Hematopoietic multipotent progenitor cell treated with erythropoietin and hydrocortisone succinate and interleukin-3 and kit ligand, for 4 days (in vitro differentiated cells): Measurements from ENCODE around the gene LMBR1L.

Experiments used
- DNase-seq: peaks from one replicate; pipeline ENCODE4 v3.0.0-alpha.2; 2015

Gene LMBR1L

DNA sequence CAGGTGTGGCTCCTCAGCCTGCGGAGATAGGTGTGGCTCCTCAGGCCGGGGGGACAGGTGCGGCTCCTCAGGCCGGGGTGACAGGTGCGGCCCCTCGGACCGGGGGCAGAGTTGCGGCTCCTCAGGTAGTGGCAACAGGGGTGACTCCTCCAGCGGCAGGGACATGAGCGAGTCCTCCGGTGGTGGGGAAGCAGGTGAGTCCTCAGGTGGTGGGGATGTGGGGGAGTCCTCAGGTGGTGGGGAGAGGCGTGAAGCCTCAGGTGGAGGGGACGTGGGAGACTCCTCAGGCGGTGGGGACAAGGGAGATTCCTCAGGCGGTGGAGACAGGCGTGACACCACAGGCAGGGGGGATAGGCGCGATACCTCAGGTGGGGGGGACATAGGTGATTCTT lies 59.3 kb downstream of the LMBR1L start:
- no peak for DNase-seq

DNA sequence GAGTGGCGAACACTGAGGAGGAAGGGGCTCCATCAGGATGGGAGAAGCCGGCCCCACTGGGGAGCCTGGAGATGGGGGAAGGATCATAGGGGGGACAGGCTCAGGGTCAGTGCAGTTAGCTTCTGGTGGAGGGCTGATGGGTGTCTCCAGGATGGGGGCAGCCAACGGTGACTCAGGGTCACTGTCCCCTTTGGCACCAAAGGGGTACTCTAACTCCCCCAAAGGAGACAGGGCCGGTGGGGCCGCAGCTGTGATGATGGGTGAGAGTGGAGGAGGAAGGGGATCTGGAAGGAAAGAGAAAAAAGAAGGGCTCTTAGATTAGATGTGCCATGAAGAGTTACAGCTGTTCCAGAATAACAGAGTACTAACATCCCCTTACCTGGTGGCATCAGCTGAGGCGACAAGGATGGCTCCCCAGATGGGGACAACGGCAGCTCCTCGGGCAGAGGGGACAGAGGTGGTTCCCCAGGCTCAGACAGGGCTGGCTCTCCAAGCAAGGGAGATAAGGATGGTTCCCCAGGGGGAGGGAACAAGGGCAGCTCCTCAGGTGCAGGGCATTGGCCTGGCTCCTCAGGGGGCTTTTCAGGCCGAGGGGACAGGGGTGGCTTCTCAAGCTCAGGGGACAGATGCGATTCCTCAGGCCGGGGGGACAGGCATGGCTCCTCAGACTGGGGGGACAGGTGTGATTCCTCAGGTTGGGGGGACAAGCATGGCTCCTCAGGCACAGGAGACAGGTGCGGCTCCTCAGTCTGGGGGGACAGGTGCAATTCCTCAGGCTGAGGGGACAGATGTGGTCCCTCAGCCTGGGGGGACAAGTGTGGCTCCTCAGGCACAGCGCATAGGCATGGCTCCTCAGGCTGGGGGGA lies 59.9 kb downstream of the LMBR1L start:
- no peak for DNase-seq

DNA sequence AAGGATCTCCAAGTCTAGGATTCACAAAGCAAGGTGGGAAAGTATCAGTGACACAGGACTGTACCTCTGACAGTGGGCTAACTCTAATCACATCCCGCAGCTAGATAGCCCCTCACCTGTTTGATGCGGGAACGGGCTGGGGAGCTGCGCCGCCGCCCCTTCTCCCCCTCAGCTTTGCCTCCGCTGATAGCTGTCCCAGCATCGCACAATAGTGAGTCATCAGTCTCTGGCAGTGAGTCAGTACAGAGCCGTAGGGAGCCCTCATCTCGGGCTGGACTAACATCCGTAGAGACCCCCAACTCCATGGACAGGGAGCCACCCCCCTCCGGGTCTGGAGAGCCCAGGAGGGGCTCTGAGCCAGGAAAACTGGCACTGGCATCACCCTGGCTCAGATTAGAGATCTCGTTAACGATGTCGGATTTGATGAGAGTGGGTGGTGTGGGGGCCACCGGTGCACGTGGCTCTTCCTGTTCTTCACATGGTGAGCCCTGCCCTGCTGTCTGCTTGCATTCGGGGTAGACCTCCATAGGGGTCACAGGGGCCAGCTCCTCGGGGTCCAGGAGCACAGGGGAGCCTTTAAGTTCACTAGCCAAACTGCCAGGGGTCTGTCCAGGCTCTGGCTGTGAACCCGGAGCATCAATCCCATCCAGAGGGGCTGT lies 61.0 kb downstream of the LMBR1L start:
- DNase-seq = no peak

DNA sequence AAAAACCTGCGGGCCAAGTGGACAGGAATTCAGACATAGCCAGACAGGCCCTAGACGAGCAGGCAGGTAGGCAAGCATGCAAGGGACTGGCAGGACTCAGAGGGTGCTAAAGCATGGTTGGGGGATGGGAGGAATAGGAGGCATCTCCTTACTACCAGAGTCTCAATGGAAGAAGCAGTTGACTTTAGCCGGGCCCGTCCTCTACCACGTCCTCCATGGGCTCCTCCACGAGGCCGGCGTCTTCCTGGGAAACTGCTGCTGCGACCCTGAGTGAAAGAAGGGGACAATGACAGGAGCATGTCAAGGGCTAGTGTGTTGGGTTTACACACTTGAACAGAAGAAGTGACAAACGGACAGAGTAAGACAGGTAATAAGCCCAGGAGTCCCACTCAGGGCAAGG lies 61.7 kb downstream of the LMBR1L start:
- no peak for DNase-seq
